ENCODE results near the gene TIMM22.

Gene TIMM22

GRCh38 chr17:1003633-1003971 lies 6.7 kb downstream of the TIMM22 start:
- DNase-seq: no peak

- DNase-seq: no peak
Observed at GRCh38 chr17:1003972-1004768, 7.2 kb downstream of the TIMM22 start.

GRCh38 chr17:1004769-1005295 lies 7.9 kb downstream of the TIMM22 start:
- no peak for DNase-seq

GRCh38 chr17:1005361-1005946 lies 8.5 kb downstream of the TIMM22 start:
- peak; percentile 35 to 86 for DNase-seq

GRCh38 chr17:1006054-1006453 lies 9.1 kb downstream of the TIMM22 start:
- no peak for DNase-seq

GRCh38 chr17:1007310-1008007 lies 10.5 kb downstream of the TIMM22 start:
- DNase-seq: no peak

- DNase-seq: no peak
Observed at GRCh38 chr17:1008008-1008761, 11.3 kb downstream of the TIMM22 start.

- DNase-seq: no peak
Observed at GRCh38 chr17:1009229-1010085, 12.5 kb downstream of the TIMM22 start.

GRCh38 chr17:1010086-1010450 lies 13.1 kb downstream of the TIMM22 start:
- no peak for DNase-seq

- no peak for DNase-seq
Observed at GRCh38 chr17:1010586-1010985, 13.7 kb downstream of the TIMM22 start.

- no peak for DNase-seq
Observed at GRCh38 chr17:1011138-1011537, 14.2 kb downstream of the TIMM22 start.

- DNase-seq: no peak
Observed at GRCh38 chr17:1011760-1012735, 15.1 kb downstream of the TIMM22 start.

GRCh38 chr17:1012823-1013728 lies 16.1 kb downstream of the TIMM22 start:
- DNase-seq: no peak

GRCh38 chr17:1013729-1014090 lies 16.8 kb downstream of the TIMM22 start:
- DNase-seq: no peak

GRCh38 chr17:1018547-1018946 lies 21.6 kb downstream of the TIMM22 start:
- no peak for DNase-seq

- no peak for DNase-seq
Observed at GRCh38 chr17:1019451-1019850, 22.5 kb downstream of the TIMM22 start.

- DNase-seq: no peak
Observed at GRCh38 chr17:1021147-1021546, 24.2 kb downstream of the TIMM22 start.

- DNase-seq: peak in 1 of 2 experiments; percentile 49
Observed at GRCh38 chr17:1022278-1023024, 25.5 kb downstream of the TIMM22 start.

GRCh38 chr17:1024076-1024475 lies 27.1 kb downstream of the TIMM22 start:
- no peak for DNase-seq

Data from NCI-H446 (cell line).